GDM1 (cell line): ENCODE data around the gene STEAP3.
A peak's percentile ranks its signal among the peaks of the same experiment; 100 is the strongest.
"Not testable (repeated sequence)": the region's sequence is repeated elsewhere in the genome, so short reads cannot be mapped to it uniquely, and the experiment has no call there.

Experiments used
- DNase-seq: peaks from one replicate; lab custom pipeline; 2025; lab: John Stamatoyannopoulos, UW

The STEAP3 gene

GRCh38 chr2:119264781-119265692 lies 41.4 kb downstream of the STEAP3 start:
- peak; percentile 21 for DNase-seq

GRCh38 chr2:119265693-119266066 lies 42.0 kb downstream of the STEAP3 start:
- no peak for DNase-seq

DNA sequence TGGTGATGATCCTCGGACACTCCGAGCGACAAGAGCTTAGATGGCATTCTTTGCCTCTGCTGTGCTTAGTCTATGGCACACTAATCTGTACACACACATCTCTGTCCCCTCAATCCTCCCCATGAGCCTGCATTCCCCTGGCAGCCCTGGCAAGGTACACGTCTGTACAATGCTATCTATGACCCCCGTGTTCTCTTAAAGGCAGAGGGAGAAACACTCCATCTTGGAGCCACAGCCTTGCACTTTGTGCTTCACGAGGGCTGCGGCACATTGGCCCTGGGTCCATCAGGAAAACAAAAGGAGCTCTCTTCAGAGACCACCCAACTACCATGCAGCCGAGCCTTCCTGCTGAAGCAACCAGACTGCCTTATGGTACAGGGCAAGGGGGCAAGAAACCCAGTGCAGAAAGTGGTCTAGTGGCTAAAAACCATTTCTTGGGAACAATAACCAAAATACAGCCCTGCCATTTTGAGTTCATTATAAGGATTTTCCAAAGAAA lies 42.5 kb downstream of the STEAP3 start:
- DNase-seq = no peak

DNA sequence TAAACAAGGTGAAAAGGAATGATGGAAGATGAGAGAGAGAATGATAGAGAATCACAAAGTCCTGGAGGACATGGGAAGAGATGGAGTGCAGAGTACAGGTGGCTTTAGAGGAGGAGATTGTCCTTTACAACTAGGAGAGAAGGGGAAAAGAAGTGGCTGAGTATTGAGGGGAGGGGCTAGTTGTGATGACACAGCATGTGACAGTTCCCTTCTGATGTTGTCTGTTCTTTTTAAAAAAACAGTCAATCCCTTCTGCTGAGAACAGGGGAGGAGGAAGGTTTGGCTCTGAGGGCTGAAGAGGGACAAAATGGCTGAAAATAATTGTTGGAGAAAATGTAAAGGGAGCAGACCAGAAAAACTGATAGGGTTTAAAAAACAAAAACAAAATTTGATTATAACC lies 44.0 kb downstream of the STEAP3 start:
- no peak for DNase-seq

- no peak for DNase-seq
These were observed 53.2 kb downstream of the STEAP3 start for GRCh38 chr2:119276864-119277263.

- DNase-seq = not testable (repeated sequence)
These were observed 54.8 kb downstream of the STEAP3 start for GRCh38 chr2:119278385-119278784.

DNA sequence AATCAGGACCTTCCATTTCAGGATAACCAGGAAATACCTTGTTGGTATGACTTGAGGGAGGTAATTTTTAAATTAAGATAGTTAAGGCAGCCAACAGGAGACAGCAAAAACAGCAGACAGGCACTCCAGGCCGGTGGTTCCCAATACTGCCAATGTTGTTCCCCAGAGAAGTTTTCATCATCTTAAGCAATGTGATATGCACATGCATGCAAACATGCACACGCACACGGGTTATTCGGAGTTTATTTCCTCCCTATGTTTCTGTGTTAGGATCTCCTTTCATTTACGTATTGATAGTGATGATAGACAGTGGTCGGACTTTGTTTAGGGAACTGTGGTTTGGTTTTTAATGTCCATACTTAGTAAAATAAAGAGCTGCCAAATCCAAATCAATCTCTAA lies 55.3 kb downstream of the STEAP3 start:
- no peak for DNase-seq

GRCh38 chr2:119279666-119280065 lies 56.0 kb downstream of the STEAP3 start:
- DNase-seq = no peak

DNA sequence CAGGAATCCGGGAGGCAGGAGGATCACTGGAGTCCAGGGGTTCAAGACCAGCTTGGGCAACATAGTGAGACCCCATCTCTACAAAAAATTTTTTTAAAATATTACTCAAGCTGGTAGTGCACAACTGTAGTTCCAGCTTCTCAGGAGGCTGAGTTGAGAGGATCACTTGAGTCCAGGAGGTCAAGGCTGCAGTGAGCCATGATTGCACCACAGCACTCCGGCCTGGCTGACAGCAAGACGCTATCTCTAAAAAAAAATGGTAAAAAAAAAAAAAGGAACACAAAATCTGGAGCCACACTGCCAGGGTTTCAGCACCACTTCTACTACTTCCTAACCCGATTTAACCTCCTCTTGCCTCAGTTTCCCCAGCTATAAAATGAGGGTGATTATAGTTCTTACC lies 57.0 kb downstream of the STEAP3 start:
- DNase-seq = no peak

- DNase-seq = no peak
These were observed 58.7 kb downstream of the STEAP3 start for GRCh38 chr2:119282146-119282995.

DNA sequence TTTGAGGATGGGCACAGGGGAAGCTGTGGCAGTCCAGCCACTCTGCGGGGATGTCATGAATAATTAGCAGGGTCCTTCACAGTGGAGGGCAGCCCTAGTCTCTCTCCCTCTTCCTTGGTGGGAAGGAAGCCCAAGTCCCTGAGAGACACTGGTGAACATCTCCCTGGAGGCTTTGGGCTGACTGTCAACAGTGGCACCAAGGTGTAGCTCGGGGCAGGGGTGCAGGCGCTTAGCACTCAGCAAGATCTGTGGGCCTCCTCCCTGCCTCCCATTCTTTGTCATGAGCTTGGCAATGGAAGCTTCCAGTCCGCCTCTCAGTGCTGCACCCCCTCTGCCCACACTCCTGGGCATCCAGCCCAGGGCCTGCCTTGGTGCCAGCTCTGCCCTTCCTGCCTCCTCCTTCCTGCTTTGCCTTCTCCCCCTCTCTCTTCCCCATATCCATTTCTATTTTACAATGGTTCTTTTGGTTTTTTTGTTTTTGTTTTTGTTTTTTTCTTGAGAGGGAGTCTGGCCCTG lies 59.4 kb downstream of the STEAP3 start:
- no peak for DNase-seq

DNA sequence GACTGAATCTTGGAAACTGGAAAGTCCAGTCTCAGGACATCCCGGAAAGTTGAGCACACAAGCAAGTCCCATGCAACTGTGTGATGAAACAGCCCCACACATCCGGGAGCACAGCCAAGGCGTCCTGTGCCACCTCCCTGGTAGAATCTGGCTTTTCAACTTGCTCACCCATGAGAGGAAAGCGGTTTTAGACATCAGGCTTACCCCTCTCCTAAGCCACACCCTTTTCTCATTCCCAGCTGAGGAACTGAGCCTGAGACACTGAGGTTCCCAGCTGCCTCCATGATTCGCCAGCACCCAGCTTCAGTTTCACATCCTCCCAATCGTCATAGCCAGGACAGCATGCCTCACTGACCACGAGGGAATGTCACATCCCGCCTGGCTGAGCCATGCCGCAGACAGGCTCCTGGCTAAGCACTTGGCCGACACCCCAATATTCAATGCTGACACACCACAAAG lies 60.3 kb downstream of the STEAP3 start:
- DNase-seq = no peak

GRCh38 chr2:119286661-119287060 lies 63.0 kb downstream of the STEAP3 start:
- DNase-seq = no peak

- no peak for DNase-seq
These were observed 64.9 kb downstream of the STEAP3 start for GRCh38 chr2:119288576-119288975.

GRCh38 chr2:119289093-119289492 lies 65.5 kb downstream of the STEAP3 start:
- DNase-seq = no peak

GRCh38 chr2:119289642-119290041 lies 66.0 kb downstream of the STEAP3 start:
- DNase-seq = no peak

DNA sequence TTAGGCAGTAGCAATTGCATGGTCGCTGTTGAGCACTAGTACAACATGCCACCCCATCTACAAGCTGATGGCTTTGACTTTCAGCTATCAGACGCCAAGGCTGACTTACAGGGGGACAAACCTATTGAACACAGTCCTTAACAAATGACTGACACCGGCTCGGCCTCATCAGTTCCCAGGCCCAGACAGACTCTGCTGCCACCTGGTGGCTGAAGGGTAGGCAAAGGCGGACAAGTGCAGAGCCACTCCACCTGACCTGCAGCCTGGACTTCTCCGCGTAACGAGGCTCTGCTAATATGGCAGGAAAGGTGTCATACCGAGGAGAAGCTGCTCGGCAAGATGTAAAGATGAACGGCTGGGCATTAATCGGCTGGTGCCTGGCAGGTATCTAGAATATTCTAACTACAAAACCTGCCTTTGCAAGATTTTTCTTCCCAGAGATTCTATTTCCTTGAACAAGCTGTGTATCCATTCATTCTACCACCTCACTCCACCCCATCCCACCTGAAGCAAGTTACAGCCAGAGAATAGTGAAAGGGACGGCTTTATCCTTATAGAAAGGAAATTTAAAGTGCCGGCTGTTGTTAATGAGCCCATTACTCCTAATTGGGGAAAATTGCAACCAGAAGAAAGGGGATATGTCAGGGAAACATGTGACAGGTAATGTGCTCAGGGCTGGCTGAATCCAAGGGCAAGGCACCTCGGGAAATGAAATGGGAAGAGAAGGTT lies 67.4 kb downstream of the STEAP3 start:
- DNase-seq = peak; percentile 35

DNA sequence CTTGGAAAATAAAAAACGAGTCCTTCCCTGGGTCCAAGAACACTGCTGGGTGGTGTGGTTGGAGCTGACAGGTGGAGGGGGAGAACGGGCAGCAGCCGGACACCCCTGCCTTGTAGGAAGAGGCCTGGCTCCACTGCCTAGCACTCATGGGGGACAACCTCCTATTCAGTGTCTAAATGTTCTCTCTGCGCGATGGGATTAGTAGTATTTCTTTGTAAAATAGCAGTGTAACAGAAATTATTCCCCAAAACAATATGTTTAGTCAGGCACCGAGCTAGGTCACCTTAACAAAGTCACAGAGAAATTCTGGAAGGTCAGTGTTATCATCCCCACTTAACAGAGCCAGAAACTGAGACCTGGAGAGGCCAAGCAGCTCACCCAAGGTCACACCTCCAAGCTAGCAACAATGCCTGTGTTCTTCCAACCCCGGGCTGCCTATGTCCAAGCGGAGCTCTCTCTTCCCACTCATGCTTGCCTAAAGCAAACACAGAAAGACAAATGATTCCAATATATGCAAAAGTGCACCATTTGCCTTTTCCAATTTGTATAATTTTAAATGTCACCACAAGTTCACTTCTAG lies 68.0 kb downstream of the STEAP3 start:
- DNase-seq = no peak

DNA sequence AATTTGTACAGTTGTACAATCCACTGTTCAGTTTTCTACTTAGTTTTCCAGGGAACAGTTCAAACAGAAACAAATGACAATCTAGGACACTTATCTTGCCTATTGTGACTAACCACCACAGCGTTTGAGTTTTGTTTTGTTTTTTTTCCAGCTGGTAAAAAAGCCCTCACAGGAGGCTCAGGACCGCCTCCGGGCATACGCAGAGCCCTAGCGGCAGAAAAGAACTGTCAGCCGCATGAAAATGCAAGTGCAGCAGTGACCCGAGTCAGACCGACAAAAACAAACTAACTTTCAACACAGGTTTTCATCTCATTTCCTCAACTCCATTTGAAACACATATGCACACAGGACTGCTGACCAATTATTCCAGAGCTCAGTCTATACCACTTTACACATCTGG lies 68.6 kb downstream of the STEAP3 start:
- DNase-seq = no peak

- no peak for DNase-seq
These were observed 69.6 kb downstream of the STEAP3 start for GRCh38 chr2:119293254-119293653.

DNA sequence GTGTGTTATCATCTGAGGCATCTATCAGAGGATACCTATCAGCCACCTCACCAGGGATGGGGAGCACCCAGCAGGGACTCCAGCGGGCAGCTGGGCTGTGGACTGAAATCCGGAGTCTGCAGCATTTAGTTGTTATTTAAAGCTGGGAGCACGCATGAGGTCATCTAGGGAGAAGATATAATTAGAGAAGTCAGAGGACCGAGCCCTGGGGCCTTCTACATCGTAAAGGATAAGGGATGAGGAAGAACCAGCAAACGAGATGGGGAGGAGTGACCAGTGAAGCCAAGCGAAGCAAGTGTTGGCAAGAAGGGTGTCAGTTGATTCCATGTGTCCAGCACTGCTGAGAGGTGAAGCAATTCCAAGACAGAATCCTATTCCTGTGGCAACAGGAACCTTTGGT lies 70.3 kb downstream of the STEAP3 start:
- DNase-seq = no peak
